ENCODE data around the gene CXCL16. TPM values are rescaled to one million over a fixed set of nuclear protein-coding genes. Genes with fewer than 3 reads are reported as not detected.

Gene CXCL16
- total RNA-seq, 1 experiment from 2014 or later = 44.8 TPM

DNA sequence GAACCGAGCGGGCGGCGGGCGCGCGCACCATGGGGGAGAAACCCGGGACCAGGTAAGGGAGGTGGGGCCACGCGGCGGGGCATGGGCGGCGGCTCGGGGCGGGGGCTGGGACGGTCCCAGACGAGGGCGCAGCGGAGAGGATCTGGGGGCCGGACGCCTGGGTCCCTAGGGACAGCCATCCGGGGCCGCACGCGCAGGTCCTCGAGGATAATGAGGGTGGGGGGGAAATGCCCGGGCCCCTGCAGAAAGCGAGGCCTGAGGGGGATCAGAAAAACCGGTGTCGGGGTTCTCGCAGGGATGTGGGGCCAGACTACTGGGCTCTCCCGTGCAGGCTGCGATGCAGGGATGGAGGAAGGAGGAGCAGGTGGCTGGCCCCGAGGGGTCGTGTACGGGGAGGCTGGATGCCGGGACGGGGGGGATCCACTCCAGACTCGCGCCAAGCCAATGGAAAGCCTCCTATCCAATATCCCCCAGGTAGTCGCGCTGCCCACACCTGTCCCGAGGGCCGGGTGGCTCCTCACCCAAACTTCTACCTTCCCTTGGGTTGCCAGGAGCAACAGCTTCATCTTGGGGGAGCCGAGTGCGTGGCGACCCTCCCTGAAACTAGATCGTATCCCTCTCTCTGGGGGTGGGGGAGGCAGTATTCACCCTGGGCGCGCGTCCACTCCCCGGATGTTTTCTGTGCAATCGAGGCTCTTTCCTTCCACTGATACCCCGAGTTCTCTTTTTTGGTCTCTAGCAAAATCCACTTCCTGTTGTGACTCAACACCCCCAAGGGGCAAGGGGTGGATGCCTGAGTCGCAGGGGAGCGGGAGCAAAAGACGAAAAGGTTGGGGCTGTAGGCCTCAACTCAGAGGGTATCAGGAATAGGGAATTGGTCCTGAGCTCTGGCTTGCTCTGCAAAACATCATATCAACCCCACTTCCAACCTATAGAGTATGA lies 28.8 kb downstream of the CXCL16 start:
- H3K9ac ChIP-seq (ENCODE audit: low read length) = peak overlapping the region; percentile 86
- ChIA-PET CTCF (interaction anchor here (0.7 to 3.0 kb wide), 6 partner anchors 20 to 229 kb away, joined by 3 to 12 read pairs (median 4); partner anchors contain the start of genes RNF167 and SLC25A11), POLR2A (interaction anchor here (1.0 to 1.4 kb wide), 3 partner anchors 19 to 229 kb away, joined by 3 to 5 read pairs (median 4); partner anchors contain the start of genes RNF167 and SLC25A11), RAD21 (ENCODE audit: low non-redundant PET in 1 of 2, low total read pairs in 2 of 2, uncharacterized antibody in 2 of 2, unreplicated experiment in 2 of 2) (interaction anchor here (1.0 to 1.2 kb wide), 2 partner anchors 79 to 144 kb away, joined by 3 to 4 read pairs; no protein-coding TSS in a partner anchor)
- peak overlapping the region; percentile 75 for H3K4me2 ChIP-seq (ENCODE audit: low read length)
- H3K4me3 ChIP-seq (replicated peaks in 1 of 2; ENCODE audit: low read depth in 1 of 2, low read length in 2 of 2) = peak overlapping the region; percentile 65 to 73
- TSS peak; percentile 33 for BruUV-seq (replicated peaks)
- no peaks in the 10 kb centered on the region; a peak in 1 of 4 replicates for H3K36me3 ChIP-seq (ENCODE audit: control insufficient read depth in 1 of 2, insufficient read depth in 2 of 2, low read length in 2 of 2)
- H3K4me1 ChIP-seq (ENCODE audit: control insufficient read depth in 1 of 2, insufficient read depth in 2 of 2, low read length in 2 of 2) = peaks cover 13 to 38% of the 10 kb centered on the region in 2 experiments; a peak in 3 of 4 replicates
- H3K79me2 ChIP-seq (ENCODE audit: insufficient read depth, low read length) = peaks cover 20% of the 10 kb centered on the region
- ATAC-seq (no peak; the same call in 1 of the 2 replicates), DNase-seq (ENCODE audit: low read depth, low spot score) (no peak)
- H2AFZ ChIP-seq (ENCODE audit: low read depth, low read length, poor library complexity, severe bottlenecking) = no peak overlapping the region
- no peaks in the 10 kb centered on the region for H3K27me3 ChIP-seq (ENCODE audit: insufficient read depth, low read length)
- H4K20me1 ChIP-seq (ENCODE audit: insufficient read depth) = no peaks in the 10 kb centered on the region
- intact Hi-C loops (cut with micrococcal nuclease) = loop anchor here (1.0 kb wide), 2 partner anchors 171 to 178 kb away; no protein-coding TSS in a partner anchor
- H3K27ac ChIP-seq (ENCODE audit: low read depth, low read length) = peak overlapping the region; percentile 64
- TF ChIP-seq POLR2AphosphoS5 (IDR thresholded peaks at IDR 0.05; ENCODE audit: low read depth, low read length) = peak; percentile 71
- TF ChIP-seq EZH2phosphoT487 (IDR thresholded peaks at IDR 0.05; ENCODE audit: borderline replicate concordance) = no peak
- peak; percentile 40 for TF ChIP-seq POLR2A (IDR thresholded peaks at IDR 0.05; ENCODE audit: borderline replicate concordance, extremely low read depth, insufficient read depth, insufficient read length)
- H3K9me3 ChIP-seq (ENCODE audit: control insufficient read depth in 1 of 2, insufficient read depth in 1 of 2, low read depth in 1 of 2, low read length in 2 of 2) = no peaks in the 10 kb centered on the region
- no peaks in the 10 kb centered on the region for H3K9me2 ChIP-seq (ENCODE audit: insufficient read depth)
